Nephron (organoid): ENCODE measurements around the gene PLEKHA7.
A peak's percentile ranks its signal among the peaks of the same experiment; 100 is the strongest.

Source experiments
- H3K27ac Mint-ChIP-seq, 3 experiments: 2 replicates each; pipeline ENCODE4 v1.8.0; 2020; ENCODE audit warnings: mixed read lengths in 3 of 3, mild to moderate bottlenecking in 2 of 3, moderate library complexity in 1 of 3
- H3K27me3 Mint-ChIP-seq: 2 replicates; pipeline ENCODE4 v1.8.0; 2021; ENCODE audit warnings: low read depth, mild to moderate bottlenecking, moderate library complexity, mixed read lengths
- H3K36me3 Mint-ChIP-seq: 2 replicates; pipeline ENCODE4 v1.8.0; 2020; ENCODE audit warnings: low read depth, mixed read lengths
- H3K4me1 Mint-ChIP-seq: 2 replicates; pipeline ENCODE4 v1.8.0; 2020; ENCODE audit warnings: mixed read lengths
- H3K4me3 Mint-ChIP-seq, 3 experiments: 2 replicates each; pipeline ENCODE4 v1.8.0; 2020; ENCODE audit warnings: mild to moderate bottlenecking in 3 of 3, mixed read lengths in 3 of 3, moderate library complexity in 2 of 3
- H3K9me3 Mint-ChIP-seq: 2 replicates; pipeline ENCODE4 v1.8.0; 2020; ENCODE audit warnings: mixed read lengths
- TF ChIP-seq, protein P1 (sequence below), 3 experiments: fragments of 200-600 bp; sonication (generic); IDR thresholded peaks; one replicate each; pipeline ENCODE4 v1.5.0; 2021; ENCODE audit warnings: antibody characterized with exemption in 3 of 3; ENCODE audit not compliant: unreplicated experiment in 3 of 3

Gene PLEKHA7

GRCh38 chr11:16741473-16741872, 272.7 kb downstream of the PLEKHA7 start:
- H3K4me1 Mint-ChIP-seq, result peaks cover 39% of the 10 kb centered on the region
- TF ChIP-seq, protein P1, sequence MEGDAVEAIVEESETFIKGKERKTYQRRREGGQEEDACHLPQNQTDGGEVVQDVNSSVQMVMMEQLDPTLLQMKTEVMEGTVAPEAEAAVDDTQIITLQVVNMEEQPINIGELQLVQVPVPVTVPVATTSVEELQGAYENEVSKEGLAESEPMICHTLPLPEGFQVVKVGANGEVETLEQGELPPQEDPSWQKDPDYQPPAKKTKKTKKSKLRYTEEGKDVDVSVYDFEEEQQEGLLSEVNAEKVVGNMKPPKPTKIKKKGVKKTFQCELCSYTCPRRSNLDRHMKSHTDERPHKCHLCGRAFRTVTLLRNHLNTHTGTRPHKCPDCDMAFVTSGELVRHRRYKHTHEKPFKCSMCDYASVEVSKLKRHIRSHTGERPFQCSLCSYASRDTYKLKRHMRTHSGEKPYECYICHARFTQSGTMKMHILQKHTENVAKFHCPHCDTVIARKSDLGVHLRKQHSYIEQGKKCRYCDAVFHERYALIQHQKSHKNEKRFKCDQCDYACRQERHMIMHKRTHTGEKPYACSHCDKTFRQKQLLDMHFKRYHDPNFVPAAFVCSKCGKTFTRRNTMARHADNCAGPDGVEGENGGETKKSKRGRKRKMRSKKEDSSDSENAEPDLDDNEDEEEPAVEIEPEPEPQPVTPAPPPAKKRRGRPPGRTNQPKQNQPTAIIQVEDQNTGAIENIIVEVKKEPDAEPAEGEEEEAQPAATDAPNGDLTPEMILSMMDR (IDR thresholded peaks at IDR 0.05; ENCODE audit: unreplicated experiment in 3 of 3), result no peak
- H3K9me3 Mint-ChIP-seq, result no peaks in the 10 kb centered on the region
- H3K27ac Mint-ChIP-seq, result no peak overlapping the region
- H3K36me3 Mint-ChIP-seq, result peaks cover 47% of the 10 kb centered on the region
- peak overlapping the region; percentile 26 to 69 (median 46) for H3K4me3 Mint-ChIP-seq
- no peaks in the 10 kb centered on the region for H3K27me3 Mint-ChIP-seq

DNA sequence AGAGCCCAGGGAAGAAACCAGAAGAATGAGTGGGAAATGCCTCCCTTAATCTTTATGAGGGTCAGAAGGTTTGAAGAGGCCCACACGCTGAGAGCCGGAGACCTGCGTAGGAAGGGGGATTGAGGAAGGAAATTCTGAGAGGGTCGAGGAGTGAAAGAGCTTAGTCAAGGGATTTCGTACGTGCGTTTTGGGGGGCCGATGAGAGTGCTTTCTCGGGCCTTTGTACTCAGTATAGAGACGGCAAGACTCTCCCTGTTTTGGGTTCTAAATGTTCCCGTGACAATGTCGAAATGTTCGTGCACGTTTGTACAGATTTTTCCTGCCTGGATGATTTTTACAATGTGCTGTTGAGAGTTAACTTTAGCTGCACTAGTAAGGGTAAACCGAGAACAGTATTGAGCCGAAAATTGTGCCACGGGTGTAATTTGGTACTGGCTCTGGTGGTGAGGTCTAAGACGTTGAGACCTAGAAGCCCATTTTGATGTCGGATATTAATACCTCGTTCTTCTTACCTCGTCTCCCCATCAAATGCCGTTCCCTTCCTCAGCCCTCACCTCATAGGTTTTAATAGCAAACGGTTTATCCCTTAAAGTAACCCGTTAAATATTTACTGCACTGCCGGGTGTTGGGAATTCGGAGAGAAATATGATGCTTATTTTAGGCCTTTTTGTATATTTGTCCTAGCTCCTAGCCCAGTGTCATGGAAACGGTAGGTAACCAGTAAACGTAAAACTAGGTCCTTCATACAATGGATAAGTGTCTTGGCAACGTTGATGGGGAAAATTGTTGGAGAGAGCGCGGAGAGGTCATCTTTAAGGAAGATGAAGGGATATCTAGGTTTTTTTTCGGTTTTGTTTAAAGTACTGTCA, 275.0 kb downstream of the PLEKHA7 start:
- H3K27ac Mint-ChIP-seq, result no peak overlapping the region
- TF ChIP-seq, protein P1 (IDR thresholded peaks at IDR 0.05; ENCODE audit: unreplicated experiment in 3 of 3), result no peak
- no peak overlapping the region for H3K4me3 Mint-ChIP-seq
- H3K36me3 Mint-ChIP-seq, result peaks cover 25% of the 10 kb centered on the region
- no peaks in the 10 kb centered on the region for H3K9me3 Mint-ChIP-seq
- no peaks in the 10 kb centered on the region for H3K27me3 Mint-ChIP-seq
- peaks cover 17% of the 10 kb centered on the region for H3K4me1 Mint-ChIP-seq

- H3K27ac Mint-ChIP-seq, result no peak within 1 kb of the TSS
- peak within 1 kb of the TSS; percentile 76 to 87 (median 84) for H3K4me3 Mint-ChIP-seq
- peaks cover 15% of the 10 kb centered on the region for H3K4me1 Mint-ChIP-seq
- no peaks in the 10 kb centered on the region for H3K27me3 Mint-ChIP-seq
- TF ChIP-seq, protein P1 (IDR thresholded peaks at IDR 0.05; ENCODE audit: unreplicated experiment in 3 of 3), result no peak
- peaks cover 21% of the 10 kb centered on the region for H3K36me3 Mint-ChIP-seq
- H3K9me3 Mint-ChIP-seq, result no peaks in the 10 kb centered on the region
Observed at GRCh38 chr11:16738193-16738946, 275.8 kb downstream of the PLEKHA7 start, which contains the start of gene C11orf58. C11orf58 (plus strand) TSS chr11:16738647; CDS start chr11:16738779, 132 bp downstream.

DNA sequence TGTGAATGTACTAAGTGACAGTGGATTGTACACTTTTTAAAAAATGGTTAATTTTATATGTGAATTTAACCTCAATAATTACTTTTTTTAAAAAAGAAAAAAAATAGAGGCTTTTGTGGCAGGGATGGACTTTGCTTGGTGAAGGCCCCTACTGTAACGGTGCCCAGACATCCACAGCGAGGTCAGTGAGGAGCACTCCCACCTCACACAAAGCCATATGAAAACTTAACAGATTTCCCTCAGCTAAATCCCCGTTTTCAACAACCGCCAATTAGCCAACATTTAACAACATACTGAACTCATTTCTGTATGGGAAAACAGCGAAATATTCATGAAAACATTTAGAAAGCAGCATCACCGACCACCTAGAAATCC, 276.4 kb downstream of the PLEKHA7 start:
- Mint-ChIP-seq H3K4me3 (peak overlapping the region; percentile 76 to 87 (median 84)), H3K27ac (no peak overlapping the region), H3K36me3 (peaks cover 16% of the 10 kb centered on the region), H3K4me1 (peaks cover 10% of the 10 kb centered on the region), H3K27me3 (no peaks in the 10 kb centered on the region), H3K9me3 (peaks cover 2% of the 10 kb centered on the region)
- TF ChIP-seq, protein P1 (IDR thresholded peaks at IDR 0.05; ENCODE audit: unreplicated experiment in 3 of 3), result no peak
